Suppressor macrophage treated with lipopolysaccharide for 4 hours (primary cell): Measurements from ENCODE around the gene ANKS1B.

Experiments used
- DNase-seq: peaks from one replicate; pipeline ENCODE4 v3.0.0-alpha.2; 2020

Gene ANKS1B

DNA sequence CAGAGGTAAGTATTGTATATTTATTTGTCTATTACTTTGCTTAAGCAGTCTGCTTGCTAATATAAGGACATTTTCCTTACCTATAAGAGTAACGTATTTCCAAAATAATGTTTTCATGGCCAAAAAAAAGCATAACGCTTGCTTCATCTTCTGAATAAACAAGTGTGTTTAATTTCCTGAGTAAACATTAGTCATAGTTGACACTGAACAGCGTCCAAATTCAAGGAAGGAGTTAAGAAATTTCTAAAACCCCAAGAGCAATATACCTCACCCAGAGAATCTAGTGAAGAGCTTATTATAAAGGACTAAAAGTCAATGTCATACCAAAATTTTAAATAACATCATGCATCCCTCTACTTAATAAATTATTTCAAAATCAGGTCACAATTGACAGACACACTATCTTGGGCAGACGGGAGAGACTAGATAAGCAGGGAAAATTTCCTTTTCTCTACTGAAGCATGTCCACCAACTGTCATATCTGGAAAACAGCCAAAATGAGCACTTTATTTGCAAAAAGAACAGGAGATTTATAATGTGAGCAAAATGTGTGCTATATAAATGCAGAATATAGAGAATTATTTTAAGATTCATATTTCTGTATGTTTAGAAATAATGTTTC, 25.1 kb downstream of the ANKS1B start:
- DNase-seq: no peak

DNA sequence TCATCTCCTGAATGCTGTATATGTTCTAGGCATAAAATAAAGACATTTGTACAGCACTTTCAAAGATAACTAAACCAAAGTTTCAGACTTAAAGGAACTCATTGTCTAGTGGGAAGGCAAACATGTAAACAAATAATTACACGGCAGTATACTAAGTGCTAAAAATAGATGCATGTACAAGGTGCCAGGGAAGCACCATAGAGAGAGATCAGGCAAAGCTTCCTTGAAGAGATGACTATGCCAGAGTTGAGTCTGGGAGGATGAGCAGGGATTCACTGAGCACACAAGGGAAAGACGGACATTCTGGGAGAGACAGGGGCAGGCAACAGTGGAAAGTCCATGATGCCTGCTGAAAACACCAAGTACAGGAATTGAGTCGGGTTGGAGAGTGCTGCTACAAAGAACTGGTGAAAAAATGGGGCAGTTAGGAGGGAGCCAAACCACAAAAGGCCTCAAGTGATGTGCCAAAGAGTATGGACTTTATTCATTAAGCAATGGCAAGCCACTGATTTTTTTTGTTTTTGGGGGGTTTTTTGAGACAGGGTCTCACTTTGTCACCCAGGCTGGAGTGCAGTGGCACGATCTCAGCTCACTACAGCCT, 26.8 kb downstream of the ANKS1B start:
- no peak for DNase-seq

DNA sequence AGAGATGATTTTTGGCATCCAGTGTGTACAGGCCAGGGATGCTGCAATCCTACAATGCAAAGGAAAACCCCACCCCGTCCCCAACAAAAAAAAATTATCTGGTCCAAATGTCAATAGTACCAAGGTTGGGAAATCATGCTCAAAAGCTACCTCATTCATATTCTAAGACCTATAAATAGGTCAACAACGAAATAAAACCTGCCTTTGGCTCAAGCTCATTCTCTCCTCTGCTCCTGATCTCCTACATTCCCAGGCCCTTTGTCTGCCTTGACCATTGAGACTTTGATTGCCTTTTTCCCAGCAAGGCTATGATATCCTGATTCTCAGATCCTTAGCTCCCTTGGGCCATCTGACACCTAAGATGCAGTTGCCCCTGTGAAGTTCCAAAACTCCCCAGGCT, 30.0 kb downstream of the ANKS1B start:
- no peak for DNase-seq

DNA sequence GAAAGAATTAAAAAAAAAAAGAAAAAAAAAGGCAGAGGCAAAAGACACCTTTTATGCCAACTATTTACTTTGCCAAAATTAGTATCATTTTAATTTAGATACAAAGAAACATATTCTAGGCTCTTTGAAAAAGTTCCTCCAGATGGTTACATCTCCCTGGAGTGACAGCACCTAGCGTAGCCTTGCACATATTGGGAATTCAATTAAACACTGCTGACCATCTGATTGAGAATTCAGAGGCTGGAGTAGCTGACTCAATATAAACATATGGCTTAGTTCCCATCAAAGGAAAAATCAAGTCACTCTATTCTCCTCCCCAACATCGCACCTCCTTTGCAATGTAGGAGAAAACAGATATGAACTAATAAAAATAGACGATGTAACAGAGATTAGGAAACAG, 36.4 kb downstream of the ANKS1B start:
- no peak for DNase-seq

DNA sequence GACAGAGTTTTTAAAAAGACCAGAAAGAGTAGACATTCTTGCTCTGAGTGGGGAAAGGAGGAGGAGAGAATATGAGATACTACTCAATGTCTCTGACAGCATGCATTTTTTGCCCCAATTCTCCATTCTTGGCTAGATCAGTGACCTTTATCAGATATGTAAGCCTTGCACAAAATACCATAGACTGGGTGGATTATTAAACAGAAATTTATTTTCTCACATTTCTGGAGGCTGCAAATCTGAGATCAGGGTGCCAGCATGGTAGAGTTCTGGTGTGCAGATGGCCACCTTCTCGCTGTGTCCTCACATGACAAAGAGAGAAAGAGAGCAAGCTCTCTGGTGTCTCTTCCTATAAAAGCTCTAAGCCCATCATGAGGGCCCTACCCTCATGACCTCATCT, 38.6 kb downstream of the ANKS1B start:
- no peak for DNase-seq

DNA sequence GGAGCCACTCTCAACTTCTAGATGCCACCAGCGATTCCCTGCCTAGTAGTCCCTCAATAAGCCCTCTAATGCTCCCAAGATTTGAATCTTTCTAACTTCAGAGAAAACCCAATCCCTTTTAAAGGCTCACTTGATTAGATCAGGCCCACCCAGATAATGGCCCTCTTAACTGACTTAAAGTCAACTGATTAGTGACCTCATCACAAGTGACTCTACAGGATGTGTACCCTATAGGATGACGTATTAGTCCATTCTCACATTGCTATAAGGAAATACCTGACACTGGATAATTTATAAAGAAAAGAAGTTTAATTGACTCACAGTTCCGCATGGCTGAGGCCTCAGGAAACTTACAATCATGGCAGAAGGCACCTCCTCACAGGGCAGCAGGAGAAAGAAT, 49.1 kb downstream of the ANKS1B start:
- no peak for DNase-seq

DNA sequence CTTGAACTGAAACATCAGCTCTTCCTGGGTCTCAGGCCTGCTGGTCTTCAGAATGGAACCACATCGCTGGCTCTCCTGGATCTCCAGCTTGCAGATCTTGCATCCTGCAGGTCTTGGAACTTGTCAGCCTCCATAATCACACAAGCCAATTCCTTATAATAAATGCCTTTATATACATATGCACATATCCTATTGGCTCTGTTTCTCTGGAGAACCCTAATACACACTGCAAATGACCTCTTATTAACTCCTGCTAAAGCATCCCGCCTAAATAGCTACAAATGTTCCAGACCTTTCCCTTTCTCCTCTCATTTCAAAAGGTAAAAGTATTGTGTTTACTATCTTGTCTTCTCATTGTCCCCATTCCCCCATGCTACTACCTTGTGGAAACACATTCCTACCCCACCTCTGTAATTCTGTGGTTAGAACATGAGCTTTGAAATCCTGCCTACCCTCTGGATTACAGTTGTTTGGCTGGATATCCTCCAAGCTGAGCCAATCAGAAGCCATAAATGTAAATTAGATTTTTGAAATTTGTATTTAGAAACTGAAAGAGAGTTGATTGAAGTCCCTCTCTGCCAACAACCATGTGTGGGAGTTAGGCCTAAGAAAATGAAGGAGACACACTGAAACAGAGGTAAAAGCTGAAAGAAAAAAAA, 58.1 kb downstream of the ANKS1B start:
- no peak for DNase-seq

DNA sequence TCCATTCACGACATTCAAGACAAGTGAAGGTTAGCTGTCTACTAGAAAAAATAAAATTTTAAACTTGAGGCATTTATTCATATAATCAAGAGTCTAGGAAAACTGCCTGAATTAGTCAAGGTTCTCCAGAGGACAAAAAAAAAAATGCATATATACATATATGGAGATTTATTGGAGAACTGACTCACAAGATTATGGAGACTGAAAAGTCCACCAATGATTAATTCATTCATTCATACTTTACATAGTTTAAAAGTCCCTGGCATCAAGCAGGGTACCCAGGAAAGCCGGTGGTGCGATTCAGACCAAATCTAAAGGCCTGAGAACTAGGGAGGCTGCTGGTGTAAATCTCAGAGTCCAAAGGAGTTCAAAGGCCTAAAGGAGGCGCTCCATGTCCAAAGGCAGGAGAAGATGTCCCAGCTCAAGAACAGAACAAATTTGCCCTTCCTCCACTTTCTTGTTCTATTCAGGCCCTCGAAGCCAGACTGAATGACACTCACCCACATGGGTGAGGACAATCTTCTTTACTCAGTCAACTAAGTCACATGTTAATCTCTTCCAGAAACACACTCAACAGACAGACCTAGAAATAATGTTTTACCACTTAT, 64.3 kb downstream of the ANKS1B start:
- DNase-seq: no peak

DNA sequence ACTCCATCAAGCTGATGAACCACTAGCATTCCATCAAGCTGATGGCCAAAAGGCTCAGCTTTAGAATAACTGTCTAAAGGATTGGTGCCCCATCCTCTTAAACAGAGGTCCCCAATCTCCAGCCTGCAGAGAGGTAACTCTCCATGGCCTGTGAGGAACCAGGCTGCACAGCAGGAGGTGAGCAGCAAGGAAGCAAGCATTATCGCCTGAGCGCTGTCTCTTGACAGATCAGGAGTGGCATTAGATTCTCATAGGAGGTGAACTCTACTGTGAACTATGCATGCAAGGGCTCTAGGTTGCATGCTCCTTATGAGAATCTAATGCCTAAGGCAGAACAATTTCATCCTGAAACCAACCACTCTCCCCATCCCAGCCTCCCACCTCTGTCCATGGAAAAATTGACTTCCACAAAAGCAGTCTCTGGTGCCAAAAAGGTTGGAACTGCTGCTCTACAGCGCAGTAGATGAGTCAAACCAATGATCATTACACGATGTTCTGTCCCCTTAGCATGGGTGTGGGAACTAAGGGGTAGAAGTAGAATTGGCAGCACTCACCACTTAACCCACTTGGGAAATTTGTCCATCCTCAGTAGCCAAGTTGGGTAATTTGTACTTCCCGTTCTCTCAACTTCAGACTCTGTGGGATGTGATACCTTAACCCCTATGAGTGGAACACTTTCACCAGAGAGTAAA, 66.9 kb downstream of the ANKS1B start:
- no peak for DNase-seq

DNA sequence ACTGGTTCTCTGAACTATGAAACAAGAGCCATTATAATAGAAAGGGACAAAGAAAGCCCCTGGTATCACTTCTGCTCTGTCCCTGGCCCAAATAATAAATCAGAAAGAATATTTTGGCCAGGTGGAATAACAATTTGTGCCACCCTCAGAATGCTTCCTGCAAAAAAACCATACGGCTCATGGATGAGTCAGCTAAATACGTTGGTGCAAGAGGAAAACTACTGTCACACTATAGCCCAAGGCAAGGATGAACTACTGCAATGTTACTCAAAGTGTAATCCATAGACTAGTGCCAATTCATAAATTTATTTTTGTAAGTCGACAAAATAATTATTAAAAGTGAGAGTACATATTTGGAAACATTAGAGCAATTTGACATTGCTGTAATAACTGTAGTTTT, 68.2 kb downstream of the ANKS1B start:
- DNase-seq: no peak

DNA sequence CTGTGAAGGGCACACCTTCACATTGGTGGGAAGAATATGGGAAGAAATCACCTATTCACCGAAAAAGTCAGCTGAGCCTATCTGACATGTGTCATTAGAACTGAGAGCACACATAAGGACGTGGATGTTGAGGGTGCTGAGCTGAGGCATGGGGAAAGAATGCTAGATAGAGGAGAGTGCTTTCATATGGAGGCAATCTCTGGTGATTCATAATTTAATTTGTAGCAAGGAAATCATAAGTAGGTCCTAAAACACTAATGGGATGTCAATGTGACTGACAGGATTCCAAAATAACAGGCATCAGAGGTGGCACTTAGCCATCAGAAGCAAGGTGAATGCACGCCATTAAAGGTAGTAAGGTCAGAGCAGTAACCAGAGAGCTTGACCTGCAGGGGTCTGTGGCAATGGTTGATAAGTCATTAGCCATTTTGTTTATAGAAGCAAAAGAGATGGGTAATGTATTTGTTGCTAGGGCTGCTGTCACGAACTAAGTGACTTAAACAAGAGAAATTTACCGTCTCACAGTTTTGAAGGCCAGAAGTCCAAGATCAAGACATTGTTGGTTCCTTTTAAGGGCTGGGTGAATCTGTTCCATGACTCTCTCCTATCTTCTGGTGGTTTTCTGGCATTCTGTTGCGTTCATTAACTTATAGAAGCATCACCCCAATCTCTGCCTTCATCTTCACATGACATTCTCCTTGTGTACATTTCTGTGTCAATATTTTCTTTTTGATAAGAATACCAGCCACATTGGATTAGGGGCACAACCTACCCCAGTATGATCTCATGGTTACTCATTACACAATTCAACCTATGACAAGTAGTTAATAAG, 69.3 kb downstream of the ANKS1B start:
- DNase-seq: no peak

DNA sequence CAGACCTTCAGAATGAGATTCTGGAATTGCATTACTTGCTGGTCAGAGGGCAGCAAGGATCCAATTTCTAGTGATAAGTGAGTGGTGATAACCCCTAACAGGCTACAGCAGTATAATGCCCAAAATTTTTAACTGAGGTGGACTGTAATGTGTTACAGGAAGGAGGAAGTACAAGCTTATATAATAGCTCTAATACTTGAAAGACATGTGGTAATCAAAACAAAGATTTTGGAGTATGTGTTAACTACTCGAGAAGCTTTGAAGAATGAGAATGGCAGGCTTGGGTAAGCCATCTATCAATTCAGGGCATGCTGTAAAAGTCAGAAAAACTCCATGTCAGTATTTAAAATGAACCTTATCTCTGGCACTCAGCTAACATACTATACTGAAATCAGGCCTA, 70.5 kb downstream of the ANKS1B start:
- DNase-seq: no peak

DNA sequence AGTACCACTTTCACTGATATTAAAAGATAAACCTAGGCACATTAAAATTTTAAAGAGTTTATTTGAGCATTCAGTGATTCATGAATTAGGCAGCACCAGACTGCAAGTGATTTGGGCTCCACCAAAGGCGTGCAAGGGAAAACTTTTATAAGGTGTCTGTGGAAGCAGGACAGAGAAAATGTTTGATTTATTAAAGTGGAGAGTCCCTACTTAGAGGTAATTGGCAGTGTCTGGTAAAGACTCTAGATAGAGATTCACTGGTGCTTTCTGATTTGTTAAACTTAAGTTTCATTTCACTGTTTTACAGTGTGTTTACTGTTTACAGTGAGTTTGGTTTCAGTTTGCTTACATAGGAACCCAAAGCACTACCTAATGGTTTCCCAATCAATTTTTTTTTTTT, 72.8 kb downstream of the ANKS1B start:
- peak; percentile 18 for DNase-seq

DNA sequence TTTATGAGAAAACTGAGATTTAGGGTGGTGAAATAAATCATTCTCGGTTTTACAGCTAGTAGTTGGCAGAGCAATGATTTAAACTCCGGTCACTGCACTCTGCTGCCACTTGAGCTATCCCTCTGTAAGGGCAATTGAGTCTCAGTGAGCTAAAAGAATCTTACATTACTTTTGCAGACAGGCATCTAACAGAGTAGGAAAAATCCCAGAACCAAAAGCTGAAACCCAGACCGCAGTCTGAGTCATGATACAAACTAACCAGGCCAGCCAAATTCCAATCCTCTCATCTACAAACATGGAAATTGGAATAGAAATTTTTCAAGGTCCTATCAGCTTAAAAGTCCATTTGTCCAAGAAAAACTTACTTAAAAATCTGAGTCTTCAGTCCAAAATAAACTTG, 73.7 kb downstream of the ANKS1B start:
- DNase-seq: no peak

DNA sequence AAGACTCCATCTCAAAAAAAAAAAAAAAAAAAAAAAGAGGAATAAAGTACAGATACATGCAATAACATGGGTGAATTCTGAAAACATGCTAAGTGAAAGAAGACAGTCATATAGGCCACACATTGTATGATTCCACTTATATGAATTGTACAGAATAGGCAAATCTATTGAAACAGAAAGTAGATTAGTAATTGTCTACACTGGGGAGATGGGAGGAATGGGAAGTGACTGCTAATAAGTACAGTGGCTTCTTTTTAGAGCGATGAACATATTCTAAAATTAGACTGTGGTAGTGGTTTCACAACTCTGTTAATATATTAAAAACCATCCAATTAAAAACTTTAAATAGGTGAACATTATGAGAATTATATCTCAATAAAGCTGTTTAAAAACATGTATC, 74.4 kb downstream of the ANKS1B start:
- peak; percentile 6 for DNase-seq

DNA sequence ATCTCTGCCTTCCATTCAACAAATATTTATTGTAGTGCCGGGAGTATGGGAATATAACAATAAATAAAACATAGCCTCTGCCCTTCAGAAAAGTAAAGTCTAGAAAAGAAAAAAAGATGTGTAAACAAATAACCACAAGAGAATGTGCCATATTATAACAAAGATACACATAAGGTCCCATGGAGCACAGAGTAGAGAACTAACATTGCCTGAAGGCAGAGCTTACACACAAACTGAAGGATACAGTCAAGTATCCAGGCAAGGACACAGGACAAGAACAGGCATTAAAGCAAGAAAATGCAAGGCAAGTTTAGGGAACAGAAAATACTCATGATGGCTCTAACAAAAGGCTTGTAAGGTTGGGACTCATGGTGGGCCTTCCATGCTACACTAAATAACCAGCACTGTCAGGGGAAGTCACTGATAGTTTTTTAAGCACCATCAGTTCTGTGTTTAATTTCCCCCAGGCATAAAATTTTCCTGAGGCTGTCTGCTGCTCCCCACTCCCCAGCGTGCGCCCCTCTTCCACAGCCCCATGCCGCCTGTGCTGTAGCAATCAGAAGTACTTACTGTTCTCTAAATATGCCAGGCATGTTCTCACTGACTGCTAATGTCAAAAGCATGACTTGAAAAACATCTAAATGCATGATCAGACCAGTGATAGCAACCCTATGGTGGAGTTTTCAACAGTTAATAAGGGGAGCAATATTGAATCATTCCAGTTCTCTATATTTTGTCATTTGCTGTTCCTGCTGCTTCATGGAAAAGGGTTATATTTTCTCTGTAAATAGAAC, 77.8 kb downstream of the ANKS1B start:
- DNase-seq: no peak

DNA sequence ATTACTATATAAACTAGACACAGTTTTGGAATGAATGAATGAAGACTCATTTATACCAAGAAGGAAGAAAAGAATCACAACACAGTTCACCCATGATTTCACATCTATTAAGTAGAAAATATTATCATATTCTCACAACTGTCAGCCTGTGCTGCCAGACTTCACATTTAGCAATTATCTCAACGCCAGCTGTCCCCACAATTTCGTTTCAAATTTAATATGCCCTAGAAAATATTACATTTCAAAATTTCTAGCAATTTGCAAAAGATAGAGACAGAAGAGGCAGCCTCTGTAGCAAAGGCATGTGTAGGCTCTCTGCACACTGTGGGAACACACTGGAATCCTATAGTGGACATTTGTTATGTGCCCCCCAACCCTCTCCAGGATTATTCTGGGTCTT, 83.6 kb downstream of the ANKS1B start:
- no peak for DNase-seq

DNA sequence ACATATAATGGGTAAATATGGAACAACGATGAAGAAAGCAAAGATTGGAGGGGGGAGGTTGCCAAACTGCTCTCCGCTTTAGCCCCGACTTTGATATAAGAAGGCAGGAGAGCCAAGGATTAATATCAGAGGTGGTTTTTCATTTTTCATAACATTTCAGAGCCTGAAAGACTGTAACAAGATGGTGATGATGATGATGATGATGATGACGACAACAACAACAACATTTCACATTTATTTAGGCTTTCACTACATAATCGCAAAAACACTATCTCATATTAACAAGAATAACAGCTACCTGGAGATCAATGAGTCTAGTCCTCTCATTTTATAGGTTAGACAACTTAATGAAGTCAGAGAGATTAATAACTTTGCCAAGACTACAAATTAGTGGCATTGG, 86.1 kb downstream of the ANKS1B start:
- no peak for DNase-seq

DNA sequence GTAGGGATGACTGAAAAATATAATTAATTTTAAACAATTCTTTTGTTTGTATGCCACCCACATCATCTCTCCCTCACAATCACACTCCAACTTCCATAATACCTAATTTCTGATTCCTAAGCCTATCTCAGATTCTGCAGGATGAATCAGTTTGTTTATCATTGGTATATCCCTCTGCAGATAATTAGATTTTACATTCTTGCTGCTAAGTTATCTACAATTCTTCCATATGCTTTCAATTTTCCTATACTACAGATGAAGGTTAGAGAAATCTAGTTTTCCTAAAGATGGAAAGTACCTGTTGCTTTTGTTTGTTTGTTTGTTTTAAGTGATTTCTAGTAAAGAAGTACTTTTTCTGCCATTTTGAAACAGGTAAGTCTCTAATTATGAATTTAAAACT, 105.3 kb downstream of the ANKS1B start:
- DNase-seq: no peak

DNA sequence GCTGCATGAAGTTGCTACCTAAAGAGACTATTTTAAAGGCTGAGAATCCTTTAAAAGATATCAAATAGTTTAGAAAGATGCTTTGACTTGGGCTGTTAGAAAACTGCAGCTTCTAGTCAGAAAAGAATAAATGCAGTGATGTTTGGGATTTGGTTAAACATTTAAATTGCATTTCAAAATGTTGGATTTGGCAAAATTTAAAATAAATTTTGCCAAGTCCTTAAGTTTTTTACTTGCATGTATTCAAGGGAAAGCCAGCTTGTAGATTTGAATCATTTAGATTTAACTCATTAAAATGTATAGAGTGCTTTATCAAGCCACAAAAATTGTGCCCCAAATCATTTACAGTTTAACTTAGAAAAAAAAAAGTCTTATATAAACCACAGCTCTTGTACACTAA, 109.7 kb downstream of the ANKS1B start:
- DNase-seq: no peak

DNA sequence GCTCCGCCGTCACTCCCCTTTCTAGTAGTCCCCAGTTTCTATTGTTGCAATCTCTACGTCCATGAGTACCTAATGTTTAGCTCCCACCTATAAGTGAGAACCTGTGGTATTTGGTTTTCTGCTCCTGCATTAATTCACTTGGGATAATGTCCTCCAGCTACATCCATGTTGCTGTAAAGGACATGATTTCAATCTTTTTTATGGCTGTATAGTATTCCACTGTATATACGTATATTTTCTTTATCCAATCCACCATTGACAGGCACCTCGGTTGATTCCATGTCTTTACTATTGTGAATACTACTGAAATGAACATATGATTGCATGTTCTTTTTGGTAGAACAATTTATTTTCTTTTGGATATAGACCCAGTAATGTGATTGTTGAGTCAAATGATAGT, 114.7 kb downstream of the ANKS1B start:
- DNase-seq: no peak

DNA sequence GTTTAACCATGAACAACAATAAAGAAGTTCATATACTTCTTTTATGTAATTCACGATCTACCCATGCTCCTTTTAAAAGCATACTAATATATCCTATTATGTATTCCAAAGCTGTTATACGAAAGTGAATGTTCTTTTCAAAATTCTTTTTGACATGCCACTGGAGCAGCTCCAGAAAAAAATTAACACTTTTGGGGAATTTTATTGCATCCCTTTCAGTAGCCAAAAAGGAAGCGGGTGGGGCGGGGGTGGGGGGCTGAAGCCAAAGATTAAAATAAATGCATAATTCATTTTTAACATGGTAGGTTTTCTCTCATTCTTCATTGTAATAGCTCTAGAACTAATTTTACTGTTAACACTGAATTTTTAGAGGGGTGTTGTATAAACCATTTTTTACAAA, 123.0 kb downstream of the ANKS1B start:
- DNase-seq: no peak
